Measurements from ENCODE around the gene MANF.

Gene MANF

DNA sequence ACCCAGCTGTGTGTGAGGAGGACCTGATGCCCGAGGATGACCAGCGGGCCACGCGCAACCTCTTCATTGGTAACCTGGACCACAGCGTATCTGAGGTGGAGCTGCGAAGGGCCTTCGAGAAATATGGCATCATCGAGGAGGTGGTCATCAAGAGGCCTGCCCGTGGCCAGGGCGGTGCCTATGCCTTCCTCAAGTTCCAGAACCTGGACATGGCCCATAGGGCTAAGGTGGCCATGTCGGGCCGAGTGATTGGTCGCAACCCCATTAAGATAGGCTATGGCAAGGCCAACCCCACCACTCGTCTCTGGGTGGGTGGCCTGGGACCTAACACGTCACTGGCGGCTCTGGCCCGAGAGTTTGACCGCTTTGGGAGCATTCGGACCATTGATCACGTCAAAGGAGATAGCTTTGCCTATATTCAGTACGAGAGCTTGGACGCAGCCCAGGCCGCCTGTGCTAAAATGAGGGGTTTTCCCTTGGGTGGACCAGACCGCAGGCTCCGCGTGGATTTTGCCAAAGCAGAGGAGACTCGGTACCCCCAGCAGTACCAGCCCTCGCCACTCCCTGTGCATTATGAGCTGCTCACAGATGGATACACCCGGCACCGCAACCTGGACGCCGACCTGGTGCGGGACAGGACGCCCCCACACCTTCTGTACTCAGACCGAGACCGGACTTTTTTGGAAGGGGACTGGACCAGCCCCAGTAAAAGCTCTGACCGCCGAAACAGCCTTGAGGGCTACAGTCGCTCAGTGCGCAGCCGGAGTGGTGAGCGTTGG is 7.5 kb downstream of the MANF start:
- Histone ChIP-seq H3K4me1 (ENCODE audit: insufficient read depth, low read length) (0 out of 2 replicates have a peak, but pooled peaks cover 9% of the 10 kb centered on the region), H3K9ac (ENCODE audit: low read depth, low read length) (peak overlapping the region; percentile 86; the same call in 1 of the 2 replicates), H3K4me3 (ENCODE audit: low read length) (peak overlapping the region; percentile 71), H3K27ac (ENCODE audit: low read length) (no peak overlapping the region), H3K36me3 (ENCODE audit: insufficient read depth, low read depth, low read length) (peaks cover 86% of the 10 kb centered on the region), H3K9me3 (ENCODE audit: insufficient read depth, low read depth, low read length) (peaks cover 4% of the 10 kb centered on the region; the same call in 1 of the 2 replicates), H3K27me3 (ENCODE audit: insufficient read depth, low read length) (no peaks in the 10 kb centered on the region)

GRCh38 chr3:51393134-51393495 is 8.0 kb downstream of the MANF start:
- no peak overlapping the region for H3K27ac ChIP-seq (ENCODE audit: low read length)
- peaks cover 86% of the 10 kb centered on the region for H3K36me3 ChIP-seq (ENCODE audit: insufficient read depth, low read depth, low read length)
- no peaks in the 10 kb centered on the region for H3K27me3 ChIP-seq (ENCODE audit: insufficient read depth, low read length)
- H3K9me3 ChIP-seq (ENCODE audit: insufficient read depth, low read depth, low read length) = peaks cover 4% of the 10 kb centered on the region; the same call in 1 of the 2 replicates
- no peak overlapping the region for H3K9ac ChIP-seq (ENCODE audit: low read depth, low read length)
- peak overlapping the region; percentile 71; the same call in 1 of the 2 replicates for H3K4me3 ChIP-seq (ENCODE audit: low read length)
- H3K4me1 ChIP-seq (ENCODE audit: insufficient read depth, low read length) = 0 out of 2 replicates have a peak, but pooled peaks cover 9% of the 10 kb centered on the region

DNA sequence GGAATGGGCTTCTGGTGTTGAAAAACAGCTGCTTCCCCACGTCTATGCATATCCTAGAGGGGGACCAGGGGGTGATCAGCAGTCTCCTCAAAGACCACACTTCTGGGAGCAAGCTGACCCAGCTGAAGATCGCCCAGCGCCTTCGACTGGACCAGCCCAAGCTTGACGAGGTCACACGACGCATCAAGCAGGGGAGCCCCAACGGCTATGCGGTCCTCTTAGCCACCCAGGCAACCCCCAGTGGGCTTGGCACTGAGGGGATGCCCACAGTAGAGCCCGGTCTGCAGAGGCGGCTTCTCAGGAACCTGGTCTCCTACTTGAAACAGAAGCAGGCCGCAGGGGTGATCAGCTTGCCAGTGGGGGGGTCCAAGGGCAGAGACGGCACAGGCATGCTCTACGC is 8.5 kb downstream of the MANF start:
- Histone ChIP-seq H3K27me3 (ENCODE audit: insufficient read depth, low read length) (no peaks in the 10 kb centered on the region), H3K27ac (ENCODE audit: low read length) (no peak overlapping the region), H3K4me3 (ENCODE audit: low read length) (0 out of 2 replicates have a peak overlapping the region, but pooled peaks have one; percentile 42), H3K4me1 (ENCODE audit: insufficient read depth, low read length) (0 out of 2 replicates have a peak, but pooled peaks cover 9% of the 10 kb centered on the region), H3K36me3 (ENCODE audit: insufficient read depth, low read depth, low read length) (peaks cover 86% of the 10 kb centered on the region), H3K9me3 (ENCODE audit: insufficient read depth, low read depth, low read length) (peaks cover 4% of the 10 kb centered on the region; the same call in 1 of the 2 replicates), H3K9ac (ENCODE audit: low read depth, low read length) (no peak overlapping the region)

- Histone ChIP-seq H3K4me3 (ENCODE audit: low read length) (peak overlapping the region; percentile 42; the same call in 1 of the 2 replicates), H3K36me3 (ENCODE audit: insufficient read depth, low read depth, low read length) (peaks cover 86% of the 10 kb centered on the region), H3K9ac (ENCODE audit: low read depth, low read length) (no peak overlapping the region), H3K9me3 (ENCODE audit: insufficient read depth, low read depth, low read length) (peaks cover 4% of the 10 kb centered on the region; the same call in 1 of the 2 replicates), H3K4me1 (ENCODE audit: insufficient read depth, low read length) (0 out of 2 replicates have a peak, but pooled peaks cover 9% of the 10 kb centered on the region), H3K27me3 (ENCODE audit: insufficient read depth, low read length) (no peaks in the 10 kb centered on the region), H3K27ac (ENCODE audit: low read length) (no peak overlapping the region)
Measured at GRCh38 chr3:51394541-51394940, 9.4 kb downstream of the MANF start.

DNA sequence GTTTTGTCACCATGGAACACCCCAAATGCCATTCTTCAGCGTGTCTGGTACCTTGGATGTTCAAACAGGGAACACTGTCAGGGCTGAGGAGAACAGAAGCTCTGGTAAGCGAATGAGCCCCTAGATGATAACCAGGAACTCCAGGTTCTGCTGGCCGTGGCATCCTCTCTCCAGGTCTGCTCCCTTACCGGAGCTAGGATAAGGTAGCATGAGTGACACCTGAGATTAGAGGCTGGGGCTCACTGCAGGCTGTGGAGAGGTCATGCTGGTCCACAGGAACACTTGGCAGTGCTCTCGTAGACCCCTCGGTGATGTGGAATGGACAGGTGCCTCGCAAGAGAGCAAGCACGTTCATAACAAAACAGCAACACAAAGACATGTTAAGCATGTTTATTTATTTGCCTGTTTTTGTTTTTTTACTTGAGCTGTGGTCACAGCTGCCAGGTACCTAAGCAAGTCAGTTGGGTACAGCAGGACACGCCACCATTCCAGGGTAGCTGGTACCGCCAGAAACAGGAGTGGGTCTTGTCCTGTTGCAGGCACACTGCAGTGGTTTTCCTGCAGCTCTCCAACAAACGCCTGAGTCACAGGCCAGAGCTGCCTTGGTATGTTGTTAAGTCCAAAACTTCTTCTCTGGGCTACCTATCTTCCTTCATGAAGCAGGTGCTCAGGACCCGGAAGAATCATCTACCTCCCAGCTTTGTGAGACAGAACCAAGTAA is 10.6 kb downstream of the MANF start:
- peaks cover 4% of the 10 kb centered on the region; the same call in 1 of the 2 replicates for H3K9me3 ChIP-seq (ENCODE audit: insufficient read depth, low read depth, low read length)
- peaks cover 86% of the 10 kb centered on the region for H3K36me3 ChIP-seq (ENCODE audit: insufficient read depth, low read depth, low read length)
- no peak overlapping the region for H3K27ac ChIP-seq (ENCODE audit: low read length)
- H3K27me3 ChIP-seq (ENCODE audit: insufficient read depth, low read length) = no peaks in the 10 kb centered on the region
- H3K4me3 ChIP-seq (ENCODE audit: low read length) = no peak overlapping the region
- no peak overlapping the region for H3K9ac ChIP-seq (ENCODE audit: low read depth, low read length)
- H3K4me1 ChIP-seq (ENCODE audit: insufficient read depth, low read length) = 0 out of 2 replicates have a peak, but pooled peaks cover 3% of the 10 kb centered on the region

DNA sequence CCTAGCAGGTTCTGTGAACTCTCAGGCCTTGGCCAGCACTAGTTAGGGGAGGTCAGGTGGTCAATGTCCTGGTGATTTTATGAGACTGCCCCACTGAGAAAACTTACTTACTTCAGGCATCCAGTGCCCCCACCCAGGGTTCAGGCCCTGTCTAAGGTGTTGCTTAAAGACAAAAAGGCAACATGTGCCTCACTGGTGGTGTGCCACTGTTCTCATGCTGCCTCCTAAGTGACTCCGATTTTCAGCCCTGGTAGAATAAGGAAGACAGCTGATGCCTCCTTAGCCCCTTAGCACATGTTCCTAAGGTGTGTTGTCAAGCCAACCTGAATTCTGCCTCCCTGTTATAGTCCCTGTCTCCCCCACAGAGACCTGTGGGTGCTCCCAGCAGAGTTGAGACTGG is 11.3 kb downstream of the MANF start:
- Histone ChIP-seq H3K27me3 (ENCODE audit: insufficient read depth, low read length) (no peaks in the 10 kb centered on the region), H3K9me3 (ENCODE audit: insufficient read depth, low read depth, low read length) (peaks cover 4% of the 10 kb centered on the region; the same call in 1 of the 2 replicates), H3K4me1 (ENCODE audit: insufficient read depth, low read length) (0 out of 2 replicates have a peak, but pooled peaks cover 2% of the 10 kb centered on the region), H3K4me3 (ENCODE audit: low read length) (no peak overlapping the region), H3K36me3 (ENCODE audit: insufficient read depth, low read depth, low read length) (peaks cover 90% of the 10 kb centered on the region), H3K27ac (ENCODE audit: low read length) (no peak overlapping the region), H3K9ac (ENCODE audit: low read depth, low read length) (no peak overlapping the region)

DNA sequence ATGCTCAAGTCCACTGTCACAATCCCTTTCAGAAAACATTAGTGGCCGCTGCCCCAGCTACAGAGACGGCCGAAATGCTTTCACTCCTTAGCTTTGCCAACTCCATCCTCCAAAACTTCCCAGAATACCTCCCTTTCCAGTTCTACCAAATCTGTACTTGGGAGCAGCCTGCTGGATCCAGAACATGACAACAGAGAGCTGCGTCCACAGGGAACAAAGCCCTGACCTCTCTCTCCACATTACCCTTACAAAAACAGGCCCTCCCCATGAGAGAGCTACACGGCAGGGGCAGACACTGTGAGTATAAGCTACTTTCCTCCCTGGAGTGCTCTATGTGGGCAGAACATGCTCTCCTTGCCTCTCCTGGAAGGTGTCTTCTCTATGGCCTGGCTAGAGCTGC is 12.3 kb downstream of the MANF start:
- Histone ChIP-seq H3K27ac (ENCODE audit: low read length) (no peak overlapping the region), H3K4me1 (ENCODE audit: insufficient read depth, low read length) (0 out of 2 replicates have a peak, but pooled peaks cover 2% of the 10 kb centered on the region), H3K36me3 (ENCODE audit: insufficient read depth, low read depth, low read length) (peaks cover 97% of the 10 kb centered on the region), H3K27me3 (ENCODE audit: insufficient read depth, low read length) (no peaks in the 10 kb centered on the region), H3K9me3 (ENCODE audit: insufficient read depth, low read depth, low read length) (peaks cover 4% of the 10 kb centered on the region; the same call in 1 of the 2 replicates), H3K4me3 (ENCODE audit: low read length) (no peak overlapping the region), H3K9ac (ENCODE audit: low read depth, low read length) (no peak overlapping the region)

DNA sequence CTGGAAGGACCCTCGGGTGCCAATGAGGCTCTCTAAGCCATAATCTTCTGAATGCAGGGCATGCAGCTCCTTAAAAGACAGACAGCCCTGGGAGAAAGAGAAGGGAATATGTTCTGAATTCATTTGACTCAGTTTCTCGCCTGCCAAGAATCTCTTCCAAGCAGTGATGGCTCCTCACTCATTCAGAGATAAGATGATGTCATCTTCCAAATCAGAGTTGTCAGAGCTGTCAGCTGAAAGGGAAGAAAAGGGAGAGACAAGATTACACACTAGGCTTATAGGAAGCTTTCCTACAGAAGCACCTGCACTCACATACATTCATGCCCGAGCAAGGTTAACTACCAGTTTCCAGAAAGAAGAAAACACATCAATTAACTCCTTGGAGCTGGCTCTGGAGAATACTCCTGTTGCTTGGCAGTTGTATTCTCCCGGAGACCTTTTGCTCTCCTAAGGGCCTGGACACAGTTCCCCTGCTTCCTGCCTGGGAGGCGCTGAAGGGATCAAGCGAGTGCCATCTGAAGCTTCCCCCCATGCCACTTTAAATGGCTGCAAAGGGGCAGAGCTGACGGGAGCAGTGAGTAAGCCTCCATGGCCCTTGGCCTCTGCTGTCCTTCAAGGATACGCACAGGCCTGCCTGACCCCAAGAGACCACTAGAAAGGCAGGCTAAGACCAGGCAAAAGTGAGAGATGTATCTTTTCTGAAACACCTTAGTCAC is 13.7 kb downstream of the MANF start:
- no peak overlapping the region for H3K9ac ChIP-seq (ENCODE audit: low read depth, low read length)
- H3K9me3 ChIP-seq (ENCODE audit: insufficient read depth, low read depth, low read length) = peaks cover 4% of the 10 kb centered on the region; the same call in 1 of the 2 replicates
- H3K4me3 ChIP-seq (ENCODE audit: low read length) = no peak overlapping the region
- no peaks in the 10 kb centered on the region for H3K27me3 ChIP-seq (ENCODE audit: insufficient read depth, low read length)
- H3K27ac ChIP-seq (ENCODE audit: low read length) = no peak overlapping the region
- no peaks in the 10 kb centered on the region for H3K4me1 ChIP-seq (ENCODE audit: insufficient read depth, low read length)
- peaks cover 95% of the 10 kb centered on the region for H3K36me3 ChIP-seq (ENCODE audit: insufficient read depth, low read depth, low read length)

GRCh38 chr3:51400166-51400565 is 15.1 kb downstream of the MANF start:
- H3K27me3 ChIP-seq (ENCODE audit: insufficient read depth, low read length) = no peaks in the 10 kb centered on the region
- H3K27ac ChIP-seq (ENCODE audit: low read length) = no peak overlapping the region
- no peak overlapping the region for H3K9ac ChIP-seq (ENCODE audit: low read depth, low read length)
- no peaks in the 10 kb centered on the region for H3K9me3 ChIP-seq (ENCODE audit: insufficient read depth, low read depth, low read length)
- H3K36me3 ChIP-seq (ENCODE audit: insufficient read depth, low read depth, low read length) = peaks cover 92% of the 10 kb centered on the region
- no peak overlapping the region for H3K4me3 ChIP-seq (ENCODE audit: low read length)
- no peaks in the 10 kb centered on the region for H3K4me1 ChIP-seq (ENCODE audit: insufficient read depth, low read length)

- H3K4me1 ChIP-seq (ENCODE audit: insufficient read depth, low read length) = no peaks in the 10 kb centered on the region
- no peak overlapping the region for H3K9ac ChIP-seq (ENCODE audit: low read depth, low read length)
- H3K27me3 ChIP-seq (ENCODE audit: insufficient read depth, low read length) = no peaks in the 10 kb centered on the region
- no peak overlapping the region for H3K27ac ChIP-seq (ENCODE audit: low read length)
- H3K4me3 ChIP-seq (ENCODE audit: low read length) = no peak overlapping the region
- H3K9me3 ChIP-seq (ENCODE audit: insufficient read depth, low read depth, low read length) = no peaks in the 10 kb centered on the region
- peaks cover 85% of the 10 kb centered on the region for H3K36me3 ChIP-seq (ENCODE audit: insufficient read depth, low read depth, low read length)
Measured at GRCh38 chr3:51401735-51402134, 16.6 kb downstream of the MANF start.

DNA sequence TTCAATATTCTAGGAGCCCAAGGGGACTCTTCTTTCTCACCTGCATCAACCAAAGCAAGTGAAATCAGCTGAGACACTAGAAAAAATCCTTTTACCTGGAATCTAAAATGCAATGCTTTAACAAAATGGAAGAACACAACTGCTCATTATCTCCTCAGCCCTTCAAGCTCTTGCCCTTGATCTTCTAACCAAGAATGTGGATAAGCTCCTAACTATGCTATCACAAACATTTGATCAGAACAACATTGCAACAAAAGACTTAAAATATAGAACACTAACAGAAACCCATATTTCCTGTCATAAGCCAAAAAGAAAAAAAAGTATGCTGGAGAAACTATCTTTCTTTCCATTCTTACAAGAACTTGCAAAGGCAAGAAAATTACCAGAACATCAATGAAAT is 18.6 kb downstream of the MANF start:
- no peaks in the 10 kb centered on the region for H3K27me3 ChIP-seq (ENCODE audit: insufficient read depth, low read length)
- H3K36me3 ChIP-seq (ENCODE audit: insufficient read depth, low read depth, low read length) = peaks cover 81% of the 10 kb centered on the region
- no peaks in the 10 kb centered on the region for H3K9me3 ChIP-seq (ENCODE audit: insufficient read depth, low read depth, low read length)
- no peak overlapping the region for H3K9ac ChIP-seq (ENCODE audit: low read depth, low read length)
- H3K4me1 ChIP-seq (ENCODE audit: insufficient read depth, low read length) = no peaks in the 10 kb centered on the region
- H3K4me3 ChIP-seq (ENCODE audit: low read length) = no peak overlapping the region
- H3K27ac ChIP-seq (ENCODE audit: low read length) = no peak overlapping the region
